OCI-LY7 (cell line): ENCODE measurements around the gene NFATC2IP. TPM values are rescaled to one million over a fixed set of nuclear protein-coding genes. Genes with fewer than 3 reads are reported as not detected.

Experiments used
- BruUV-seq: library from RNA; stranded (reverse); fragments of 400-500 nt; replicated peaks from 2 replicates; lab custom pipeline; 2021; lab: Mats Ljungman, UMichigan
- CTCF ChIA-PET: fragments of 300-600 bp; sonication (Branson Sonifier 250); formaldehyde crosslinking; loops from one replicate; lab custom pipeline; 2022; ENCODE audit warnings: antibody characterized with exemption; ENCODE audit not compliant: unreplicated experiment; lab: Charles Lee
- POLR2A ChIA-PET: fragments of 300-600 bp; sonication (Branson Sonifier 250); formaldehyde crosslinking; loops from one replicate; lab custom pipeline; 2022; ENCODE audit warnings: antibody characterized with exemption; lab: Charles Lee
- DNase-seq: peaks from one replicate; pipeline ENCODE4 v3.0.0-alpha.2; 2015; ENCODE audit warnings: low spot score
- H2AFZ ChIP-seq: fragments of 200-600 bp; sonication (generic), shearing (Covaris generic); 2 replicates; pipeline ENCODE4 v1.6.1; 2014; ENCODE audit warnings: mild to moderate bottlenecking, antibody characterized with exemption, low read length, moderate library complexity
- H3K27ac ChIP-seq: fragments of 200-600 bp; sonication (generic); 2 replicates; pipeline ENCODE4 v1.5.1; 2014; ENCODE audit warnings: mixed run types, low read depth, mild to moderate bottlenecking, moderate library complexity, low read length, inconsistent platforms; ENCODE audit not compliant: poor library complexity, severe bottlenecking
- H3K36me3 ChIP-seq: fragments of 200-600 bp; sonication (generic); 2 replicates; pipeline ENCODE4 v1.6.1; 2014; ENCODE audit warnings: mild to moderate bottlenecking, antibody characterized with exemption, low read length, moderate library complexity, mixed read lengths; ENCODE audit not compliant: insufficient read depth
- H3K4me1 ChIP-seq: fragments of 200-600 bp; sonication (generic); 2 replicates; pipeline ENCODE4 v1.5.1; 2014; ENCODE audit warnings: mild to moderate bottlenecking, low read length; ENCODE audit not compliant: insufficient read depth, poor library complexity, severe bottlenecking
- H3K4me2 ChIP-seq: fragments of 200-600 bp; sonication (generic); 2 replicates; pipeline ENCODE4 v1.6.1; 2014; ENCODE audit warnings: mild to moderate bottlenecking, low read length
- H3K4me3 ChIP-seq: fragments of 200-600 bp; sonication (generic); 2 replicates; pipeline ENCODE4 v1.5.1; 2014; ENCODE audit warnings: mild to moderate bottlenecking, low read depth, low read length; ENCODE audit not compliant: poor library complexity, severe bottlenecking
- H3K79me2 ChIP-seq: fragments of 200-600 bp; sonication (generic); 2 replicates; pipeline ENCODE4 v1.6.1; 2016; ENCODE audit warnings: low read depth, mild to moderate bottlenecking, low read length, moderate library complexity, mixed read lengths; ENCODE audit not compliant: insufficient read depth
- H3K9me2 ChIP-seq: fragments of 200-600 bp; sonication (generic); 2 replicates; pipeline ENCODE4 v1.6.1; 2016; ENCODE audit warnings: mild to moderate bottlenecking, low read length, mixed read lengths; ENCODE audit not compliant: insufficient read depth
- H3K9me3 ChIP-seq: fragments of 200-600 bp; sonication (generic); 2 replicates; pipeline ENCODE4 v1.6.1; 2014; ENCODE audit warnings: mild to moderate bottlenecking, mixed run types, low read length, mixed read lengths
- H4K20me1 ChIP-seq: fragments of 200-600 bp; sonication (generic); 2 replicates; pipeline ENCODE4 v1.6.1; 2014; ENCODE audit warnings: mild to moderate bottlenecking, antibody characterized with exemption, low read length, moderate library complexity, mixed read lengths; ENCODE audit not compliant: insufficient read depth
- EZH2phosphoT487 ChIP-seq: fragments of 200-600 bp; sonication (generic); IDR thresholded peaks from 2 replicates; pipeline ENCODE4 v1.6.1; 2018; ENCODE audit warnings: low read depth, borderline replicate concordance, mild to moderate bottlenecking, mixed run types, antibody characterized with exemption, low read length, moderate library complexity, mixed read lengths
- intact Hi-C: fragments of 100-400 bp; cut with micrococcal nuclease; formaldehyde crosslinking; loops from one replicate; pipeline ENCODE4 v1.10.0; 2022; ENCODE audit not compliant: unreplicated experiment
- total RNA-seq, 2 experiments: library from RNA; depleted of rRNA in 1 of 2; stranded (reverse); fragments of >200 nt in 1 of 2; shearing (Covaris generic) in 1 of 2; gene quantifications; 2 replicates each; pipeline ENCODE4 v1.2.3, GENCODE V29; 2014 to 2022
- TF ChIP-seq, protein P1 (sequence below): fragments of 200-600 bp; sonication (generic); conservative IDR thresholded peaks from 2 replicates; pipeline ENCODE4 v1.5.1; 2014; ENCODE audit warnings: mild to moderate bottlenecking, antibody characterized with exemption, low read length, moderate library complexity, mixed read lengths

The NFATC2IP gene
- total RNA-seq, 2 experiments from 2014 or later, result 73.0 to 114 TPM

- Histone ChIP-seq H3K4me1 (peaks cover 15% of the 10 kb centered on the region), H4K20me1 (no peaks in the 10 kb centered on the region), H3K4me2 (peak overlapping the region; percentile 98), H3K9me3 (no peaks in the 10 kb centered on the region), H3K9me2 (no peaks in the 10 kb centered on the region), H2AFZ (peak overlapping the region; percentile 90), H3K27ac (peak overlapping the region; percentile 39), H3K79me2 (peaks cover 4% of the 10 kb centered on the region; the same call in 1 of the 2 replicates), H3K36me3 (peaks cover 4% of the 10 kb centered on the region; the same call in 1 of the 2 replicates), H3K4me3 (peak overlapping the region; percentile 88)
- ChIA-PET POLR2A (interaction anchor here (0.6 to 1.3 kb wide), 4 partner anchors 11 to 120 kb away, joined by 3 to 6 read pairs (median 4); partner anchors contain the start of gene LAT), CTCF (interaction anchor here (0.8 to 1.7 kb wide), 4 partner anchors 9 to 23 kb away, joined by 3 to 5 read pairs (median 4); partner anchors contain the start of genes LAT and NFATC2IP)
- intact Hi-C loops, result loop anchor here (1.0 kb wide), 1 partner anchor 44 kb away; no protein-coding TSS in a partner anchor
- peak; percentile 41 for DNase-seq
- TSS peak; percentile 98 for BruUV-seq
- TF ChIP-seq, protein P1, sequence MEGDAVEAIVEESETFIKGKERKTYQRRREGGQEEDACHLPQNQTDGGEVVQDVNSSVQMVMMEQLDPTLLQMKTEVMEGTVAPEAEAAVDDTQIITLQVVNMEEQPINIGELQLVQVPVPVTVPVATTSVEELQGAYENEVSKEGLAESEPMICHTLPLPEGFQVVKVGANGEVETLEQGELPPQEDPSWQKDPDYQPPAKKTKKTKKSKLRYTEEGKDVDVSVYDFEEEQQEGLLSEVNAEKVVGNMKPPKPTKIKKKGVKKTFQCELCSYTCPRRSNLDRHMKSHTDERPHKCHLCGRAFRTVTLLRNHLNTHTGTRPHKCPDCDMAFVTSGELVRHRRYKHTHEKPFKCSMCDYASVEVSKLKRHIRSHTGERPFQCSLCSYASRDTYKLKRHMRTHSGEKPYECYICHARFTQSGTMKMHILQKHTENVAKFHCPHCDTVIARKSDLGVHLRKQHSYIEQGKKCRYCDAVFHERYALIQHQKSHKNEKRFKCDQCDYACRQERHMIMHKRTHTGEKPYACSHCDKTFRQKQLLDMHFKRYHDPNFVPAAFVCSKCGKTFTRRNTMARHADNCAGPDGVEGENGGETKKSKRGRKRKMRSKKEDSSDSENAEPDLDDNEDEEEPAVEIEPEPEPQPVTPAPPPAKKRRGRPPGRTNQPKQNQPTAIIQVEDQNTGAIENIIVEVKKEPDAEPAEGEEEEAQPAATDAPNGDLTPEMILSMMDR, result peak; percentile 81
- TF ChIP-seq EZH2phosphoT487, result no peak
Observed at GRCh38 chr16:28974007-28974436, 23.3 kb downstream of the NFATC2IP start.

GRCh38 chr16:28974437-28975157 lies 23.9 kb downstream of the NFATC2IP start, which contains the start of gene SPNS1:
Gene SPNS1, plus strand, starts transcription at chr16:28974778. Its CDS starts 374 bp downstream, at chr16:28975152.
- Histone ChIP-seq H3K27ac (peak within 1 kb of the TSS; percentile 39), H3K4me2 (peak within 1 kb of the TSS; percentile 98), H4K20me1 (no peaks in the 10 kb centered on the region), H3K36me3 (peaks cover 4% of the 10 kb centered on the region; the same call in 1 of the 2 replicates), H3K79me2 (peaks cover 4% of the 10 kb centered on the region; the same call in 1 of the 2 replicates), H3K4me1 (peaks cover 15% of the 10 kb centered on the region), H3K9me2 (no peaks in the 10 kb centered on the region), H3K9me3 (no peaks in the 10 kb centered on the region), H2AFZ (peak within 1 kb of the TSS; percentile 90), H3K4me3 (peak within 1 kb of the TSS; percentile 88)
- POLR2A ChIA-PET, result interaction anchor here (0.6 to 1.3 kb wide), 4 partner anchors 10 to 121 kb away, joined by 3 to 6 read pairs (median 4); partner anchors contain the start of gene LAT
- intact Hi-C loops, result loop anchor here (1.0 kb wide), 1 partner anchor 44 kb away; no protein-coding TSS in a partner anchor
- peak; percentile 97 for DNase-seq
- no TSS peak for BruUV-seq
- no peak for TF ChIP-seq EZH2phosphoT487
- TF ChIP-seq, protein P1, result no peak
- CTCF ChIA-PET, result interaction anchor here (0.8 to 1.7 kb wide), 3 partner anchors 9 to 16 kb away, joined by 3 to 5 read pairs (median 4); partner anchors contain the start of gene LAT
